H1 (cell line): Measurements from ENCODE around the gene ATAD3B. TPM values are rescaled to one million over a fixed set of nuclear protein-coding genes. Genes with fewer than 3 reads are reported as not detected.
"Not testable (repeated sequence)": the region's sequence is repeated elsewhere in the genome, so short reads cannot be mapped to it uniquely, and the experiment has no call there.

Experiments used
- CTCF ChIA-PET: fragments of 300-600 bp; sonication (Branson Sonifier 250); formaldehyde crosslinking; loops from one replicate; lab custom pipeline; 2021; ENCODE audit not compliant: partially characterized antibody; lab: Charles Lee
- POLR2A ChIA-PET: fragments of 300-600 bp; sonication (Branson Sonifier 250); formaldehyde crosslinking; loops from one replicate; lab custom pipeline; 2021; ENCODE audit warnings: inconsistent platforms; ENCODE audit not compliant: partially characterized antibody; lab: Charles Lee
- DNase-seq, 2 experiments: peaks; one replicate each; pipeline versions ENCODE4 v3.0.0 to v3.0.0-alpha.2; 2010 to 2022; ENCODE audit warnings: low spot score in 2 of 2, low read depth in 1 of 2, mixed read lengths in 1 of 2
- FAIRE-seq: peaks from 2 replicates; lab custom pipeline; 2011; peaks lifted over from hg19 to GRCh38; lab: Jason Lieb, UNC
- H2AFZ ChIP-seq: 2 replicates; pipeline ENCODE4 v1.8.1; 2012; ENCODE audit warnings: low read length, inconsistent platforms
- H2AK5ac ChIP-seq: 2 replicates; pipeline ENCODE4 v1.6.1; 2013; ENCODE audit warnings: low read depth, low read length
- H2BK120ac ChIP-seq: replicated peaks from 2 replicates; pipeline ENCODE3; 2013; ENCODE audit warnings: low read depth, low read length, inconsistent platforms
- H2BK12ac ChIP-seq: 2 replicates; pipeline ENCODE4 v1.6.1; 2013; ENCODE audit warnings: low read depth, low read length
- H2BK15ac ChIP-seq: 2 replicates; pipeline ENCODE4 v1.6.1; 2013; ENCODE audit warnings: low read length
- H2BK20ac ChIP-seq: 2 replicates; pipeline ENCODE4 v1.6.1; 2013; ENCODE audit warnings: low read length
- H2BK5ac ChIP-seq: 2 replicates; pipeline ENCODE4 v1.6.1; 2013; ENCODE audit warnings: low read depth, low read length
- H3K14ac ChIP-seq: 2 replicates; pipeline ENCODE4 v1.6.1; 2013; ENCODE audit warnings: inconsistent platforms; ENCODE audit not compliant: insufficient read length
- H3K18ac ChIP-seq: 2 replicates; pipeline ENCODE4 v1.6.1; 2013; ENCODE audit warnings: low read length; ENCODE audit errors: extremely low read depth
- H3K23ac ChIP-seq: 2 replicates; pipeline ENCODE4 v1.6.1; 2013; ENCODE audit warnings: inconsistent platforms; ENCODE audit not compliant: insufficient read length
- H3K23me2 ChIP-seq: 2 replicates; pipeline ENCODE4 v1.6.1; 2013; ENCODE audit warnings: low read depth, low read length
- H3K27ac ChIP-seq: 2 replicates; pipeline ENCODE4 v1.6.1; 2011; ENCODE audit warnings: low read depth, low read length, inconsistent platforms
- H3K27me3 ChIP-seq, 4 experiments: replicated peaks in 1 of 4; 1 replicate in 1 of 4; 2 replicates in 3 of 4; pipeline versions ENCODE4 v1.6.1 to v1.8.1; 2011 to 2013; ENCODE audit warnings: low read length in 3 of 4, mild to moderate bottlenecking in 3 of 4, inconsistent platforms in 2 of 4, mixed read lengths in 2 of 4, moderate library complexity in 1 of 4; ENCODE audit not compliant: control insufficient read depth in 3 of 4, insufficient read depth in 3 of 4; ENCODE audit errors: extremely low read depth in 1 of 4
- H3K36me3 ChIP-seq, 4 experiments: 2 replicates each; pipeline versions ENCODE4 v1.6.1 to v1.8.1; 2011 to 2013; ENCODE audit warnings: mild to moderate bottlenecking in 4 of 4, low read length in 3 of 4, moderate library complexity in 2 of 4, control low read depth in 1 of 4, inconsistent platforms in 1 of 4; ENCODE audit not compliant: insufficient read depth in 4 of 4, control insufficient read depth in 2 of 4
- H3K4ac ChIP-seq: replicated peaks from 2 replicates; pipeline ENCODE3; 2013; ENCODE audit warnings: low read length, low read depth, mixed read lengths, inconsistent platforms; ENCODE audit not compliant: insufficient read length
- H3K4me1 ChIP-seq, 4 experiments: replicated peaks in 1 of 4; 1 replicate in 1 of 4; 2 replicates in 3 of 4; pipeline versions ENCODE4 v1.6.1 to v1.8.1; 2011 to 2013; ENCODE audit warnings: low read length in 3 of 4, inconsistent platforms in 2 of 4, mixed read lengths in 1 of 4; ENCODE audit not compliant: insufficient read depth in 4 of 4, control insufficient read depth in 3 of 4
- H3K4me2 ChIP-seq, 2 experiments: 2 replicates each; pipeline versions ENCODE4 v1.6.1 to v1.8.1; 2011 to 2013; ENCODE audit warnings: low read depth in 2 of 2, low read length in 2 of 2, control low read depth in 1 of 2, inconsistent platforms in 1 of 2, mild to moderate bottlenecking in 1 of 2; ENCODE audit not compliant: insufficient read depth in 1 of 2
- H3K4me3 ChIP-seq, 4 experiments: fragments of 200-600, 300-600 bp in 1 of 4; sonication (generic), shearing (Covaris generic), sonication (Bioruptor Twin) in 1 of 4; 2 replicates each; pipeline versions ENCODE4 v1.5.1 to v1.8.1; 2011 to 2016; ENCODE audit warnings: low read length in 4 of 4, low read depth in 3 of 4, control low read depth in 2 of 4, inconsistent platforms in 2 of 4, mild to moderate bottlenecking in 2 of 4, mixed read lengths in 1 of 4, moderate library complexity in 1 of 4; ENCODE audit not compliant: insufficient read depth in 2 of 4; ENCODE audit errors: extremely low read depth in 1 of 4
- H3K56ac ChIP-seq: replicated peaks from 2 replicates; pipeline ENCODE3; 2013; ENCODE audit warnings: low read depth, mild to moderate bottlenecking, mixed read lengths, low read length, inconsistent platforms; ENCODE audit not compliant: insufficient read length
- H3K79me1 ChIP-seq: 2 replicates; pipeline ENCODE4 v1.6.1; 2013; ENCODE audit warnings: low read depth, low read length, control low read depth
- H3K79me2 ChIP-seq, 2 experiments: 2 replicates each; pipeline versions ENCODE4 v1.6.1 to v1.8.1; 2012 to 2013; ENCODE audit warnings: low read length in 2 of 2, mild to moderate bottlenecking in 2 of 2, inconsistent platforms in 1 of 2; ENCODE audit not compliant: insufficient read depth in 2 of 2, control insufficient read depth in 1 of 2
- H3K9ac ChIP-seq, 4 experiments: replicated peaks in 1 of 4; 1 replicate in 1 of 4; 2 replicates in 3 of 4; pipeline versions ENCODE4 v1.6.1 to v1.8.1; 2011 to 2013; ENCODE audit warnings: low read depth in 3 of 4, low read length in 3 of 4, control low read depth in 2 of 4, mild to moderate bottlenecking in 2 of 4, moderate library complexity in 2 of 4, inconsistent platforms in 1 of 4; ENCODE audit errors: extremely low read depth in 1 of 4
- H3K9me3 ChIP-seq, 2 experiments: 2 replicates each; pipeline versions ENCODE4 v1.6.1 to v1.8.1; 2012 to 2013; ENCODE audit warnings: mild to moderate bottlenecking in 2 of 2, moderate library complexity in 2 of 2, control low read depth in 1 of 2, inconsistent platforms in 1 of 2, low read depth in 1 of 2, low read length in 1 of 2, mixed read lengths in 1 of 2; ENCODE audit not compliant: insufficient read depth in 2 of 2
- H4K20me1 ChIP-seq, 2 experiments: replicated peaks in 1 of 2; 2 replicates each; pipeline versions ENCODE3 to v1.8.1; 2011 to 2013; ENCODE audit warnings: inconsistent platforms in 2 of 2, low read length in 2 of 2, mild to moderate bottlenecking in 1 of 2; ENCODE audit not compliant: insufficient read depth in 2 of 2, control insufficient read depth in 1 of 2
- H4K5ac ChIP-seq: 2 replicates; pipeline ENCODE4 v1.6.1; 2013; ENCODE audit warnings: low read length, low read depth, mixed read lengths, inconsistent platforms; ENCODE audit not compliant: insufficient read length
- H4K8ac ChIP-seq: 2 replicates; pipeline ENCODE4 v1.8.0; 2013; ENCODE audit warnings: mild to moderate bottlenecking, moderate library complexity, low read length, inconsistent platforms; ENCODE audit not compliant: insufficient read depth; ENCODE audit errors: extremely low read depth
- H4K91ac ChIP-seq: replicated peaks from 2 replicates; pipeline ENCODE3; 2013; ENCODE audit warnings: low read length, mixed read lengths, inconsistent platforms; ENCODE audit not compliant: insufficient read length
- WGBS, 2 experiments: shearing (Covaris generic) in 1 of 2; methylation state at CpG; one replicate each; pipeline versions ENCODE4 v1.1.6 to v1.1.7; 2013 to 2015; ENCODE audit warnings: low lambda C conversion rate in 2 of 2, mixed read lengths in 2 of 2, inconsistent platforms in 1 of 2, low coverage in 1 of 2, missing lambda C conversion rate in 1 of 2; ENCODE audit not compliant: insufficient replicate concordance in 2 of 2, insufficient coverage in 1 of 2, insufficient read length in 1 of 2; ENCODE audit errors: extremely low coverage in 1 of 2, missing lambda C conversion rate in 1 of 2; 5-methylcytosine and 5-hydroxymethylcytosine counted together
- polyA plus RNA-seq, 7 experiments: library from polyadenylated mRNA; depleted of rRNA in 3 of 7; stranded (reverse) in 5 of 7; unstranded in 2 of 7; fragments of >200 nt in 5 of 7; fragments of 200-250 nt in 2 of 7; gene quantifications; 1 replicate in 5 of 7; 2 replicates in 1 of 7; 4 replicates in 1 of 7; pipeline versions ENCODE4 v1.2.1 to v1.2.3, GENCODE V29; 2011 to 2013; ENCODE audit warnings: missing spikeins in 2 of 7, mixed read lengths in 2 of 7
- total RNA-seq: library from RNA; stranded (reverse); fragmentation: NEBNext Ultra II Directional; extraction: Animal tissue kit (Norgen Biotek cat#: 25700); gene quantifications from 2 replicates; pipeline ENCODE4 v1.2.1, GENCODE V29; 2021

ATAD3B gene
- total and polyA plus RNA-seq, 2 of the 8 experiments (the other 6 are each of a cell fraction or from before 2014, with no cell fraction given): 31.3 to 63.0 TPM

DNA sequence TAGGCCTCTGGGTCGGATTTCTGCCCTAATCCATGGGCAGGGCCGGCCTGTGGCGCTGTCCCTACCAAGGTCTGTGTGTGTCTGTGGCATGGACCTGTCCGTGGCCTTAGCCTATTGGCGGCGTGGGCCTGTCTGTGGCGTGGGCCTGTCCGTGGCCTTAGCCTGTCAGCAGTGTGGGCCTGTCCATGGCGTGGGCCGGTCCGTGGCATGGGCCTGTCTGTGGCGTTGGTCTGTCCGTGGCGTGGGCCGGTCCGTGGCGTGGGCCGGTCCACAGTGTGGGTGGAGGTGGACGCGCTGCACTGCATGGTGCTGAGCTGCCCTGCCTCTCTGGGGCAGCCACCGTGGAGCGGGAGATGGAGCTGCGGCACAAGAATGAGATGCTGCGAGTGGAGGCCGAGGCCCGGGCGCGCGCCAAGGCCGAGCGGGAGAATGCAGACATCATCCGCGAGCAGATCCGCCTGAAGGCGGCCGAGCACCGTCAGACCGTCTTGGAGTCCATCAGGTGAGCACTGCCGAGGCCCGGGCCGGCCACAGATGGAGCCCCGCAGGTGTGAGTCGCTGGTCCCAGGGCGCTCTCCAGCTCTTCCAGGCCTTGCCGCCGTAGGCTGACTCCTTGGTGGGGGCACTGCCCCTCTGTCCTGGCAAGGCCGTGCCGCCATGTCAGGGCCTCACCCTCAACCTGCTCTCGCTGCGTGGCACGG, 48.4 kb downstream of the ATAD3B start:
- DNase-seq, H3K4ac ChIP-seq, H2BK5ac ChIP-seq, H2BK12ac ChIP-seq, H3K9me3 ChIP-seq, H3K14ac ChIP-seq, CTCF ChIA-PET, H3K79me1 ChIP-seq, H3K18ac ChIP-seq, H4K5ac ChIP-seq, H2AFZ ChIP-seq, H3K27me3 ChIP-seq, FAIRE-seq, H4K8ac ChIP-seq, H3K23me2 ChIP-seq, H3K4me2 ChIP-seq, H3K79me2 ChIP-seq, H3K23ac ChIP-seq, H3K4me1 ChIP-seq, H4K91ac ChIP-seq, H2BK20ac ChIP-seq, H3K4me3 ChIP-seq, H4K20me1 ChIP-seq, H3K9ac ChIP-seq, H2BK120ac ChIP-seq, H2AK5ac ChIP-seq, H3K27ac ChIP-seq, H2BK15ac ChIP-seq, H3K56ac ChIP-seq: not testable (repeated sequence)
- peaks cover 8 to 40% (median 16%) of the 10 kb centered on the region in 4 experiments for H3K36me3 ChIP-seq
- POLR2A ChIA-PET: interaction anchor here (1.0 kb wide), 1 partner anchor 164 kb away, joined by 3 read pairs; no protein-coding TSS in a partner anchor
- WGBS, 2 experiments: 100% methylated on average over 17 of the region's 51 CpGs; no CpG with 5 or more reads in 1 of the 2 experiments
